A549 (cell line): Measurements from ENCODE around the gene KRT14. TPM values are rescaled to one million over a fixed set of nuclear protein-coding genes. Genes with fewer than 3 reads are reported as not detected.

Experiments
- ATAC-seq, 2 experiments: fragments of 200-7000 bp in 1 of 2; fragments of >200 bp in 1 of 2; cut with Nextera tagmentation in 1 of 2; cut with Tn5 transposase in 1 of 2; 3 replicates each; pipeline versions ENCODE4 v1.8.0 to v1.9.1; 2018 to 2020; ENCODE audit warnings: mild to moderate bottlenecking in 1 of 2, moderate library complexity in 1 of 2
- CTCF ChIA-PET: fragments of 300-600 bp; sonication (Branson Sonifier 250); formaldehyde crosslinking; extraction: SDS; loops from one replicate; lab custom pipeline; 2021; ENCODE audit warnings: antibody characterized with exemption, inconsistent platforms; lab: Yijun Ruan, JAX
- POLR2A ChIA-PET: fragments of 350-600 bp; formaldehyde crosslinking; extraction: SDS; loops from one replicate; lab custom pipeline; 2021; ENCODE audit warnings: antibody characterized with exemption, inconsistent platforms; lab: Yijun Ruan, JAX
- DNase-seq, 2 experiments: peaks; one replicate each; pipeline versions ENCODE4 v3.0.0 to v3.0.0-alpha.2; 2011 to 2016; ENCODE audit warnings: low read depth in 1 of 2, low spot score in 1 of 2
- FAIRE-seq: peaks from 2 replicates; lab custom pipeline; 2011; peaks lifted over from hg19 to GRCh38; lab: Jason Lieb, UNC
- H3K27ac ChIP-seq, 2 experiments: fragments of >200 bp; sonication (Bioruptor Twin); formaldehyde crosslinking; 3 replicates each; pipeline ENCODE4 v1.5.1; 2016 to 2017
- H3K4me1 ChIP-seq: fragments of >200 bp; sonication (Bioruptor Twin); formaldehyde crosslinking; 3 replicates; pipeline ENCODE4 v1.6.1; 2016
- H3K4me2 ChIP-seq: fragments of >200 bp; sonication (Bioruptor Twin); formaldehyde crosslinking; 3 replicates; pipeline ENCODE4 v1.6.1; 2016
- H3K4me3 ChIP-seq: fragments of >200 bp; sonication (Bioruptor Twin); formaldehyde crosslinking; 3 replicates; pipeline ENCODE4 v1.5.1; 2016
- H3K9me3 ChIP-seq: fragments of >200 bp; sonication (Bioruptor Twin); formaldehyde crosslinking; 3 replicates; pipeline ENCODE4 v1.6.1; 2016
- BHLHE40 ChIP-seq: IDR thresholded peaks from 2 replicates; pipeline ENCODE4 v1.6.1; 2012; ENCODE audit warnings: low read depth, low read length, inconsistent platforms
- CEBPB ChIP-seq, 2 experiments: fragments of >200 bp in 1 of 2; sonication (Bioruptor Twin) in 1 of 2; formaldehyde crosslinking in 1 of 2; IDR thresholded peaks; 2 replicates each; pipeline ENCODE4 v1.6.1; 2012 to 2016
- EHF ChIP-seq: fragments of 250-450 bp; sonication (Bioruptor Pico); IDR thresholded peaks from 2 replicates; pipeline ENCODE4 v1.5.0; 2020; ENCODE audit warnings: mild to moderate bottlenecking
- EHMT2 ChIP-seq: fragments of 200-600 bp; sonication (generic); IDR thresholded peaks from 2 replicates; pipeline ENCODE4 v1.6.1; 2016; ENCODE audit warnings: antibody characterized with exemption, low read depth, mild to moderate bottlenecking, moderate library complexity
- ELK1 ChIP-seq: fragments of 150-350 bp; IDR thresholded peaks from 2 replicates; pipeline ENCODE4 v1.6.1; 2014; ENCODE audit warnings: low read depth, mild to moderate bottlenecking, low read length
- HES2 ChIP-seq: fragments of >200 bp; sonication (Bioruptor Twin); formaldehyde crosslinking; IDR thresholded peaks from 2 replicates; pipeline ENCODE4 v1.6.1; 2016
- KDM1A ChIP-seq: fragments of 200-600 bp; sonication (generic); IDR thresholded peaks from 2 replicates; pipeline ENCODE4 v1.6.1; 2016; ENCODE audit warnings: low read depth, mild to moderate bottlenecking
- KDM5A ChIP-seq: fragments of 200-600 bp; sonication (generic); IDR thresholded peaks from 2 replicates; pipeline ENCODE4 v1.6.1; 2016; ENCODE audit warnings: antibody characterized with exemption, mild to moderate bottlenecking
- MYC ChIP-seq: IDR thresholded peaks from 2 replicates; pipeline ENCODE4 v1.6.1; 2012; ENCODE audit warnings: mild to moderate bottlenecking, inconsistent platforms, low read length, improper control_type of control experiment, borderline replicate concordance
- NPAS2 ChIP-seq: fragments of 250-450 bp; sonication (Bioruptor Pico); IDR thresholded peaks from 2 replicates; pipeline ENCODE4 v1.8.0; 2022; ENCODE audit warnings: mild to moderate bottlenecking, moderate library complexity, borderline replicate concordance
- RAD21 ChIP-seq, 2 experiments: fragments of >200 bp in 1 of 2; sonication (Bioruptor Twin) in 1 of 2; formaldehyde crosslinking in 1 of 2; IDR thresholded peaks in 1 of 2; conservative IDR thresholded peaks in 1 of 2; 2 replicates in 1 of 2; 3 replicates in 1 of 2; pipeline ENCODE4 v1.6.1; 2012 to 2018; ENCODE audit warnings: inconsistent platforms in 1 of 2
- RARB ChIP-seq: fragments of 250-450 bp; sonication (Bioruptor Pico); IDR thresholded peaks from 2 replicates; pipeline ENCODE4 v1.8.0; 2021; ENCODE audit warnings: mild to moderate bottlenecking, moderate library complexity
- RCOR1 ChIP-seq: fragments of 150-350 bp; IDR thresholded peaks from 2 replicates; pipeline ENCODE4 v1.6.1; 2014; ENCODE audit warnings: antibody characterized with exemption, low read length, low read depth
- REST ChIP-seq: fragments of 200-600 bp; sonication (generic); IDR thresholded peaks from 2 replicates; pipeline ENCODE4 v1.6.1; 2016; ENCODE audit warnings: antibody characterized with exemption, mild to moderate bottlenecking, moderate library complexity
- SREBF2 ChIP-seq: fragments of 450-650 bp; IDR thresholded peaks from 2 replicates; pipeline ENCODE4 v1.6.1; 2014; ENCODE audit warnings: mild to moderate bottlenecking, moderate library complexity
- ZC3H11A ChIP-seq: fragments of 450-650 bp; IDR thresholded peaks from 2 replicates; pipeline ENCODE4 v1.6.1; 2014; ENCODE audit warnings: antibody characterized with exemption, mild to moderate bottlenecking
- ZFP36 ChIP-seq: fragments of 450-650 bp; IDR thresholded peaks from 2 replicates; pipeline ENCODE4 v1.6.1; 2014; ENCODE audit warnings: borderline replicate concordance; ENCODE audit not compliant: partially characterized antibody
- ZNF302 ChIP-seq: fragments of 250-450 bp; sonication (Bioruptor Pico); IDR thresholded peaks from 2 replicates; pipeline ENCODE4 v1.9.0; 2021; ENCODE audit warnings: inconsistent platforms, mild to moderate bottlenecking, moderate library complexity
- WGBS: methylation state at CpG from one replicate; pipeline ENCODE4 v1.1.6; 2017; ENCODE audit errors: missing lambda C conversion rate; 5-methylcytosine and 5-hydroxymethylcytosine counted together
- polyA plus RNA-seq, 4 experiments: library from polyadenylated mRNA; depleted of rRNA in 3 of 4; stranded (reverse); fragments of >200 nt; fragmentation: RNase III in 1 of 4; extraction: RNeasy Plus Mini Kit Qiagen cat#74134 plus additional on column Dnase treatment in 1 of 4; gene quantifications; 2 replicates in 3 of 4; 3 replicates in 1 of 4; pipeline ENCODE4 v1.2.3, GENCODE V29; 2011 to 2017
- TF ChIP-seq, protein P1 (sequence below): fragments of >200 bp; sonication (Bioruptor Twin); formaldehyde crosslinking; IDR thresholded peaks from 3 replicates; pipeline ENCODE4 v1.6.1; 2016

The KRT14 gene
- polyA plus RNA-seq, 2 of the 4 experiments (the other 2 are of a cell fraction) = 0.04 to 0.10 TPM

DNA sequence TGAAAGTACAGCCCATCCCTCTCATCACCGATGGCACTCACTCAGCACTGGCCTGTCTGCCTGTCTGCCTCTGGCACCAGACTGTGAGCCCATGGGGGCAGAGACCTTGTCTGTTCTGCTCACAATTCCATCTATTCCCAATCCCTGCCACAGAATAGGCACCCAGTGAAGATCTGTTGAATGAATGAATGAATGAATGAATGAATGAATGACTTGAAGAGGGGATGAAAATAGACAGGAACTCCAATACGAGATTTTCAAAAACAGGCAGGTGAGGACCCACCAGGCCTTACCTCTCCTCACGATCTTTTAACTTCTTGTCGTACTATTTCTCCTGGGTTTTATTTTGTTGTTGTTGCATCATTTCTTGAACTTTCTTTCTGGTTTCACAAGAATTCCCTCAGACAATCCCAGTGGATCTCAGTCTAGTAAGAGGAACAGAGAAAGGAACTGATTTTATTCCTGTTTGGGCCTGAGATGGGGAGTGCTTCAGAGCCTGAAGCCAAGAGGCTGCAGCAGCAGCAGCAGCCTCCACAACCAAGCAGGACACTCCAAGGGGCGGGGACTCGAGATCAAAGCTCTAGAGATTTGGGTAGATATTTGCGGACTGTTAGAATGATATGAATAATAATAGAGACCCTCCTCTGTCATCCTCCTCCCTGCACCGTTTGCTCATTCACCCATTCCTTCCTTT, 32.6 kb downstream of the KRT14 start:
- WGBS = 71% methylated on average over 8 of the region's 8 CpGs
- Histone ChIP-seq H3K4me1 (peaks cover 15% of the 10 kb centered on the region), H3K4me3 (no peak overlapping the region), H3K27ac (no peak overlapping the region), H3K9me3 (no peaks in the 10 kb centered on the region), H3K4me2 (no peak overlapping the region)
- no peak for TF ChIP-seq EHF
- TF ChIP-seq KDM5A = no peak
- no peak for ATAC-seq
- CTCF ChIA-PET = interaction anchor here (1.2 to 15.8 kb wide), 10 partner anchors 12 to 939 kb away, joined by 3 to 533 read pairs (median 113); partner anchors contain the start of gene KRT9
- FAIRE-seq = peak; percentile 65
- DNase-seq = no peak
- POLR2A ChIA-PET = no interaction called here

- 65% methylated on average over 4 of the region's 4 CpGs for WGBS
- ChIA-PET POLR2A (no interaction called here), CTCF (interaction anchor here (0.6 to 15.8 kb wide), 11 partner anchors 13 to 938 kb away, joined by 3 to 533 read pairs (median 43); partner anchors contain the start of gene KRT9)
- no peak overlapping the region for H3K27ac ChIP-seq
- H3K4me2 ChIP-seq = no peak overlapping the region
- DNase-seq = no peak
- H3K9me3 ChIP-seq = no peaks in the 10 kb centered on the region
- TF ChIP-seq MYC = no peak
- TF ChIP-seq RARB = no peak
- no peak for TF ChIP-seq BHLHE40
- TF ChIP-seq RCOR1 = no peak
- TF ChIP-seq KDM1A = no peak
- no peak for TF ChIP-seq REST
- no peak for TF ChIP-seq HES2
- TF ChIP-seq, protein P1, sequence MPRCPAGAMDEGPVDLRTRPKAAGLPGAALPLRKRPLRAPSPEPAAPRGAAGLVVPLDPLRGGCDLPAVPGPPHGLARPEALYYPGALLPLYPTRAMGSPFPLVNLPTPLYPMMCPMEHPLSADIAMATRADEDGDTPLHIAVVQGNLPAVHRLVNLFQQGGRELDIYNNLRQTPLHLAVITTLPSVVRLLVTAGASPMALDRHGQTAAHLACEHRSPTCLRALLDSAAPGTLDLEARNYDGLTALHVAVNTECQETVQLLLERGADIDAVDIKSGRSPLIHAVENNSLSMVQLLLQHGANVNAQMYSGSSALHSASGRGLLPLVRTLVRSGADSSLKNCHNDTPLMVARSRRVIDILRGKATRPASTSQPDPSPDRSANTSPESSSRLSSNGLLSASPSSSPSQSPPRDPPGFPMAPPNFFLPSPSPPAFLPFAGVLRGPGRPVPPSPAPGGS = no peak
- no peak for TF ChIP-seq EHMT2
- no peak for TF ChIP-seq SREBF2
- no peak for TF ChIP-seq ZFP36
- TF ChIP-seq ELK1 = no peak
- no peak for TF ChIP-seq NPAS2 (CRISPR knock-in tag)
- no peak for TF ChIP-seq ZC3H11A
- no peak for TF ChIP-seq CEBPB (IDR thresholded peaks at IDR 0.05)
- no peak for TF ChIP-seq ZNF302 (CRISPR knock-in tag)
- no peak for TF ChIP-seq RAD21 (conservative IDR thresholded peaks at IDR 0.05 in 1 of 2, IDR thresholded peaks at IDR 0.05 in 1 of 2)
- FAIRE-seq = no peak
- no peak overlapping the region for H3K4me3 ChIP-seq
- peaks cover 23% of the 10 kb centered on the region for H3K4me1 ChIP-seq
- no peak for ATAC-seq
Observed at GRCh38 chr17:41553176-41553575, 33.5 kb downstream of the KRT14 start.
